GM10266 (cell line): ENCODE measurements around the gene RTTN.

Experiments used
- DNase-seq: peaks from one replicate; pipeline ENCODE4 v3.0.0; 2012; ENCODE audit errors: extremely low spot score
- CTCF ChIP-seq: IDR thresholded peaks from 2 replicates; pipeline ENCODE4 v1.5.1; 2012; ENCODE audit warnings: mild to moderate bottlenecking, low read depth; ENCODE audit not compliant: control insufficient read depth, insufficient read depth; ENCODE audit errors: missing control alignments

Gene RTTN

GRCh38 chr18:70068981-70069380 lies 136.5 kb downstream of the RTTN start:
- DNase-seq: no peak
- no peak for TF ChIP-seq CTCF

DNA sequence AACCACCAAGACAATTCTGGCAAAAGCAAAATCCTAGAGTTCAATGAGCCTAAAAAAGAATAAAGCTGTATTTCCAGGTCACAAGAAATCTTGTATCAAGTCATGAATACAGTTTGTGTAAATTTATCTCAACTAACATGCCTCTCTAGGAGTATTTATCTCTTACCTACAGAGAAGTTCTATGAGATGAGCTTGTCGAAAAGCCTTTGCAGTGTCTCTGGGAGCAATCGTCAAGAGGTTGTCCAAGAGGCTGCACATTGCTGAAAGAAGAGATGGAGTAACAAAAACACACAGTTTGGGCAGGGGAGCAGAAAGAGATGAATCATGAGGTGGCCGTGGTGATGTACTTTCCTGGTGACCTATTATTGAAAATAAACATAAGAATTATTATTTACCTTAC lies 145.8 kb downstream of the RTTN start:
- TF ChIP-seq CTCF: no peak
- no peak for DNase-seq

DNA sequence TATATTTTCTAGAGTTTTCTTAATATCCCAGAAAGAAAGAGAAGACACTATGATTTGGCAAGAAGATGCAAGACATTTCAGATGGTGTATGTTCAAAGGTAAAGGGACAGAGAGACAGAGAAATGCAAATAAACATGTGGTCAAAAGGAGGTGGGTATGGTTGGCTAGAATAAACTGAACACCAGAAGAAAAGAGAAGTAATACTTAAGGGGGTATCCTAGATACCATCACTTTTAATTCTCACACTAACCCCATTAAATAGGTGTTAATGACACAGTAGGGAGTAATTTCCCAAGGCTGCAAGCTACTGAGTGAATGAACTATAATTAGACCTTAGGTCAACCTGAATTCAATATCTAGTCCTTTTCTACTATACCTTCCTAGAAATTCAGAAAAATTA lies 146.6 kb downstream of the RTTN start:
- peak; percentile 47 for DNase-seq
- no peak for TF ChIP-seq CTCF

- no peak for DNase-seq
- TF ChIP-seq CTCF: no peak
Measured at GRCh38 chr18:70047931-70048603, 157.4 kb downstream of the RTTN start.

GRCh38 chr18:70046796-70047195 lies 158.7 kb downstream of the RTTN start:
- DNase-seq: no peak

DNA sequence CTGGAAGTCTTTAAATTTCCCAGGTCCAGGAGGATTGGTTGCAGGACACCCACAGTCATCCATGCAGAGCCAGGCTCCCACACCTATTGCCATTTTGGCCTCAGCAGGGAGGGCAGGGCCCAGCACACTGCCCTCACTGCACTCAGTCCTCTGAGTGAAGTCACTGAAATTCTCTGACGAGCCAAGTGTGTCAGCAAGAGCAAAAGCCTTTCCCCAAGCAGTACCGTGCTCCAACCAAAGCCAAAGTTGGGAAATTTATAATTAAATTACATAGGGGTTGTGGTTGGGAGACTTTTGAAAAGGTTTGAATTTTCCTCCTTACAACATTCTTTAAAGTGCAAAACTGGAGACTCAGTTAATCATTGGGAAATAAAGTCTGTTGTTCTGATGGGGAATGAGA lies 159.3 kb downstream of the RTTN start:
- no peak for TF ChIP-seq CTCF
- no peak for DNase-seq

More at GRCh38 chr18:70046796-70047195, 158.7 kb downstream of the RTTN start:
- no peak for TF ChIP-seq CTCF

DNA sequence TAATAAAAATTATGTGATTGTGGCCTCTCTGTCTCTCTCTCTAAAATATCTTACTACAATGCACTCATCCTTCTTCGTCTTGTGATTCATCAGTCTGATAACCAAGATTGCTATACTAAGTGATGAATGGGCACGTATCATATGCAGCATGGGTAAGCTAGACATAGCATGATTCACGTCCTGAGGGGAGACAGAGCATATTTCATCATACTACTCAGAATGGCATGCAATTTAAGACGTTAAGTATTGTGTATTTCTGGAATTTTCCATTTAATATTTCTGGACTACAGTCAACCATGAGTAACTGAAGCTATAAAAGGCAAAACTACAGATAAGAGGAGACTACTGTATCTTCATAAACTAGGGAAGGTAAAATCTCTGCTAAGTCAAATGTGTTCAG lies 160.9 kb downstream of the RTTN start:
- DNase-seq: no peak
- no peak for TF ChIP-seq CTCF
